Nephron (organoid): ENCODE data around the gene PLEKHA7.

ENCODE experiments used
- H3K27ac Mint-ChIP-seq, 3 experiments: 2 replicates each; pipeline ENCODE4 v1.8.0; 2020; ENCODE audit warnings: mixed read lengths in 3 of 3, mild to moderate bottlenecking in 2 of 3, moderate library complexity in 1 of 3
- H3K27me3 Mint-ChIP-seq: 2 replicates; pipeline ENCODE4 v1.8.0; 2021; ENCODE audit warnings: low read depth, mild to moderate bottlenecking, moderate library complexity, mixed read lengths
- H3K36me3 Mint-ChIP-seq: 2 replicates; pipeline ENCODE4 v1.8.0; 2020; ENCODE audit warnings: low read depth, mixed read lengths
- H3K4me1 Mint-ChIP-seq: 2 replicates; pipeline ENCODE4 v1.8.0; 2020; ENCODE audit warnings: mixed read lengths
- H3K4me3 Mint-ChIP-seq, 3 experiments: 2 replicates each; pipeline ENCODE4 v1.8.0; 2020; ENCODE audit warnings: mild to moderate bottlenecking in 3 of 3, mixed read lengths in 3 of 3, moderate library complexity in 2 of 3
- H3K9me3 Mint-ChIP-seq: 2 replicates; pipeline ENCODE4 v1.8.0; 2020; ENCODE audit warnings: mixed read lengths
- CTCF ChIP-seq, 3 experiments: fragments of 200-600 bp; sonication (generic); IDR thresholded peaks; one replicate each; pipeline ENCODE4 v1.5.0; 2021; ENCODE audit warnings: antibody characterized with exemption in 3 of 3; ENCODE audit not compliant: unreplicated experiment in 3 of 3

The PLEKHA7 gene

GRCh38 chr11:16773981-16774935, 240.0 kb downstream of the PLEKHA7 start:
- Mint-ChIP-seq H3K9me3 (no peaks in the 10 kb centered on the region), H3K36me3 (no peaks in the 10 kb centered on the region), H3K4me1 (peaks cover 36% of the 10 kb centered on the region), H3K27me3 (peaks cover 7% of the 10 kb centered on the region), H3K4me3 (no peak overlapping the region), H3K27ac (peak overlapping the region in 2 of 3 experiments; percentile 14 to 31)
- TF ChIP-seq CTCF (IDR thresholded peaks at IDR 0.05; ENCODE audit: unreplicated experiment in 3 of 3): no peak

GRCh38 chr11:16772141-16772512, 242.1 kb downstream of the PLEKHA7 start:
- TF ChIP-seq CTCF (IDR thresholded peaks at IDR 0.05; ENCODE audit: unreplicated experiment in 3 of 3): no peak
- peaks cover 7% of the 10 kb centered on the region for H3K27me3 Mint-ChIP-seq
- H3K4me1 Mint-ChIP-seq: peaks cover 30% of the 10 kb centered on the region
- no peak overlapping the region for H3K4me3 Mint-ChIP-seq
- no peaks in the 10 kb centered on the region for H3K9me3 Mint-ChIP-seq
- H3K27ac Mint-ChIP-seq: no peak overlapping the region
- no peaks in the 10 kb centered on the region for H3K36me3 Mint-ChIP-seq

GRCh38 chr11:16771350-16772140, 242.7 kb downstream of the PLEKHA7 start:
- no peak for TF ChIP-seq CTCF (IDR thresholded peaks at IDR 0.05; ENCODE audit: unreplicated experiment in 3 of 3)
- no peaks in the 10 kb centered on the region for H3K36me3 Mint-ChIP-seq
- H3K9me3 Mint-ChIP-seq: no peaks in the 10 kb centered on the region
- H3K4me1 Mint-ChIP-seq: peaks cover 24% of the 10 kb centered on the region
- no peak overlapping the region for H3K27ac Mint-ChIP-seq
- peaks cover 7% of the 10 kb centered on the region for H3K27me3 Mint-ChIP-seq
- no peak overlapping the region for H3K4me3 Mint-ChIP-seq

- peaks cover 9% of the 10 kb centered on the region for H3K4me1 Mint-ChIP-seq
- H3K27ac Mint-ChIP-seq: no peak overlapping the region
- no peaks in the 10 kb centered on the region for H3K36me3 Mint-ChIP-seq
- no peaks in the 10 kb centered on the region for H3K9me3 Mint-ChIP-seq
- H3K4me3 Mint-ChIP-seq: no peak overlapping the region
- no peak for TF ChIP-seq CTCF (IDR thresholded peaks at IDR 0.05; ENCODE audit: unreplicated experiment in 3 of 3)
- H3K27me3 Mint-ChIP-seq: peaks cover 7% of the 10 kb centered on the region
These were observed 244.2 kb downstream of the PLEKHA7 start for GRCh38 chr11:16770016-16770415.

- H3K27ac Mint-ChIP-seq: no peak overlapping the region
- TF ChIP-seq CTCF (IDR thresholded peaks at IDR 0.05; ENCODE audit: unreplicated experiment in 3 of 3): no peak
- H3K4me1 Mint-ChIP-seq: peaks cover 3% of the 10 kb centered on the region
- no peaks in the 10 kb centered on the region for H3K9me3 Mint-ChIP-seq
- H3K27me3 Mint-ChIP-seq: peaks cover 7% of the 10 kb centered on the region
- H3K4me3 Mint-ChIP-seq: no peak overlapping the region
- no peaks in the 10 kb centered on the region for H3K36me3 Mint-ChIP-seq
These were observed 244.8 kb downstream of the PLEKHA7 start for GRCh38 chr11:16769386-16769785.
